B cell (primary cell): ENCODE data around the gene C1QTNF6. TPM values are rescaled to one million over a fixed set of nuclear protein-coding genes. Genes with fewer than 3 reads are reported as not detected.

Experiments used
- ATAC-seq: fragments of 200-7000 bp; cut with Tn5 transposase; one replicate; pipeline ENCODE4 v1.10.0; 2021; ENCODE audit warnings: low read depth, mild to moderate bottlenecking, moderate number of reproducible peaks, moderate library complexity
- CTCF ChIA-PET: fragments of 350-600 bp; sonication (Branson Sonifier 250); formaldehyde crosslinking; loops from one replicate; lab custom pipeline; 2021; ENCODE audit warnings: antibody characterized with exemption, inconsistent platforms; lab: Charles Lee
- POLR2A ChIA-PET: fragments of 350-600 bp; sonication (Branson Sonifier 250); formaldehyde crosslinking; loops from one replicate; lab custom pipeline; 2021; ENCODE audit warnings: antibody characterized with exemption; lab: Charles Lee
- DNase-seq: peaks from one replicate; pipeline ENCODE4 v3.0.0; 2013
- H2AFZ ChIP-seq: 2 replicates; pipeline ENCODE4 v1.6.1; 2012; ENCODE audit warnings: mild to moderate bottlenecking, low read depth, low read length; ENCODE audit not compliant: insufficient read depth, poor library complexity, severe bottlenecking
- H3K27ac ChIP-seq, 2 donors: 1 replicate in 1 of 2; 2 replicates in 1 of 2; pipeline ENCODE4 v1.5.1; 2012 to 2013; ENCODE audit warnings: low read length in 2 of 2, mild to moderate bottlenecking in 2 of 2, moderate library complexity in 1 of 2
- H3K27me3 ChIP-seq, 4 experiments: fragments of 200-600 bp in 1 of 4; sonication (generic) in 1 of 4; replicated peaks in 1 of 4; 1 replicate in 2 of 4; 2 replicates in 2 of 4; pipeline versions ENCODE4 v1.6.1 to v1.7.0; 2013 to 2016; ENCODE audit warnings: low read length in 3 of 4, mild to moderate bottlenecking in 2 of 4, mixed read lengths in 1 of 4, moderate library complexity in 1 of 4; ENCODE audit not compliant: insufficient read depth in 4 of 4, control insufficient read depth in 3 of 4; ENCODE audit errors: control extremely low read depth in 1 of 4
- H3K36me3 ChIP-seq, 2 experiments: replicated peaks in 1 of 2; 1 replicate in 1 of 2; 2 replicates in 1 of 2; pipeline versions ENCODE4 v1.6.1 to v1.7.1; 2013; ENCODE audit warnings: low read length in 1 of 2; ENCODE audit not compliant: insufficient read depth in 2 of 2, control insufficient read depth in 1 of 2; ENCODE audit errors: control extremely low read depth in 1 of 2, extremely low read depth in 1 of 2
- H3K4me1 ChIP-seq, 2 donors: fragments of 200-600 bp in 1 of 2; sonication (generic) in 1 of 2; 1 replicate in 1 of 2; 2 replicates in 1 of 2; pipeline versions ENCODE4 v1.5.1 to v1.6.1; 2013 to 2017; ENCODE audit warnings: low read length in 2 of 2; ENCODE audit not compliant: control insufficient read depth in 2 of 2, insufficient read depth in 2 of 2
- H3K4me2 ChIP-seq: replicated peaks from 2 replicates; pipeline ENCODE3; 2012; ENCODE audit warnings: mild to moderate bottlenecking, low read depth, low read length; ENCODE audit not compliant: poor library complexity, severe bottlenecking
- H3K4me3 ChIP-seq, 5 experiments: fragments of 200-600 bp in 1 of 5; sonication (generic) in 1 of 5; 1 replicate in 3 of 5; 2 replicates in 2 of 5; pipeline versions ENCODE4 v1.5.1 to v1.7.0; 2011 to 2016; ENCODE audit warnings: low read length in 4 of 5, mild to moderate bottlenecking in 4 of 5, low read depth in 2 of 5, control low read depth in 1 of 5, moderate library complexity in 1 of 5; ENCODE audit not compliant: insufficient read depth in 1 of 5; ENCODE audit errors: control extremely low read depth in 1 of 5, extremely low read depth in 1 of 5
- H3K79me2 ChIP-seq: fragments of 200-600 bp; sonication (generic); one replicate; pipeline ENCODE4 v1.6.0; 2016; ENCODE audit warnings: low read length; ENCODE audit not compliant: control insufficient read depth, insufficient read depth
- H3K9ac ChIP-seq: fragments of 200-600 bp; sonication (generic); 2 replicates; pipeline ENCODE4 v1.6.1; 2017; ENCODE audit warnings: mild to moderate bottlenecking, low read length, moderate library complexity
- H3K9me3 ChIP-seq, 3 donors: one replicate each; pipeline versions ENCODE4 v1.6.1 to v1.7.1; 2013; ENCODE audit warnings: low read length in 2 of 3; ENCODE audit not compliant: control insufficient read depth in 2 of 3, insufficient read depth in 1 of 3; ENCODE audit errors: control extremely low read depth in 1 of 3
- H4K20me1 ChIP-seq: 2 replicates; pipeline ENCODE4 v1.6.0; 2012; ENCODE audit warnings: mild to moderate bottlenecking, low read length; ENCODE audit not compliant: insufficient read depth, control insufficient read depth, poor library complexity, severe bottlenecking
- H3K27ac Mint-ChIP-seq: one replicate; pipeline ENCODE4 v1.8.0; 2021; ENCODE audit warnings: mixed read lengths
- H3K27me3 Mint-ChIP-seq: one replicate; pipeline ENCODE4 v1.8.0; 2021; ENCODE audit warnings: mixed read lengths
- H3K4me1 Mint-ChIP-seq: one replicate; pipeline ENCODE4 v1.8.0; 2021; ENCODE audit warnings: mixed read lengths
- H3K4me3 Mint-ChIP-seq: one replicate; pipeline ENCODE4 v1.8.0; 2021; ENCODE audit warnings: mixed read lengths
- H3K9me3 Mint-ChIP-seq: one replicate; pipeline ENCODE4 v1.8.0; 2022; ENCODE audit warnings: mixed read lengths; ENCODE audit not compliant: insufficient read depth
- EZH2 ChIP-seq: IDR thresholded peaks from 2 replicates; pipeline ENCODE4 v1.6.1; 2012; ENCODE audit warnings: borderline replicate concordance, low read depth, mild to moderate bottlenecking, moderate library complexity, low read length; ENCODE audit not compliant: insufficient read depth, poor library complexity, severe bottlenecking
- WGBS: methylation state at CpG from one replicate; pipeline ENCODE4 v1.1.5; 2013; ENCODE audit warnings: missing lambda C conversion rate; ENCODE audit not compliant: insufficient coverage; 5-methylcytosine and 5-hydroxymethylcytosine counted together
- intact Hi-C: fragments of 100-400 bp; cut with micrococcal nuclease; formaldehyde crosslinking; loops from one replicate; pipeline ENCODE4 v1.10.0; 2022
- polyA plus RNA-seq: library from polyadenylated mRNA; depleted of rRNA; stranded (reverse); fragments of >200 nt; gene quantifications from 2 replicates; pipeline ENCODE4 v1.2.3, GENCODE V29; 2012
- total RNA-seq, 2 donors: library from RNA; stranded (reverse); fragments of 120-200 nt in 1 of 2; gene quantifications; 1 replicate in 1 of 2; 2 replicates in 1 of 2; pipeline versions ENCODE4 v1.2.3 to v1.2.4, GENCODE V29; 2013 to 2022
- TF ChIP-seq, protein P1 (sequence below): fragments of 200-600 bp; IDR thresholded peaks from one replicate; pipeline ENCODE4 v1.8.0; 2022; ENCODE audit warnings: antibody characterized with exemption, mild to moderate bottlenecking

The C1QTNF6 gene
- total and polyA plus RNA-seq, 2 donors (not counting 1 experiment from before 2014, with no cell fraction given), result 18.5 to 33.9 TPM

- intact Hi-C loops, result no loop called here
- H3K9ac ChIP-seq, result no peak overlapping the region
- H3K27ac ChIP-seq, result no peak overlapping the region
- H3K79me2 ChIP-seq, result no peaks in the 10 kb centered on the region
- TF ChIP-seq, protein P1, sequence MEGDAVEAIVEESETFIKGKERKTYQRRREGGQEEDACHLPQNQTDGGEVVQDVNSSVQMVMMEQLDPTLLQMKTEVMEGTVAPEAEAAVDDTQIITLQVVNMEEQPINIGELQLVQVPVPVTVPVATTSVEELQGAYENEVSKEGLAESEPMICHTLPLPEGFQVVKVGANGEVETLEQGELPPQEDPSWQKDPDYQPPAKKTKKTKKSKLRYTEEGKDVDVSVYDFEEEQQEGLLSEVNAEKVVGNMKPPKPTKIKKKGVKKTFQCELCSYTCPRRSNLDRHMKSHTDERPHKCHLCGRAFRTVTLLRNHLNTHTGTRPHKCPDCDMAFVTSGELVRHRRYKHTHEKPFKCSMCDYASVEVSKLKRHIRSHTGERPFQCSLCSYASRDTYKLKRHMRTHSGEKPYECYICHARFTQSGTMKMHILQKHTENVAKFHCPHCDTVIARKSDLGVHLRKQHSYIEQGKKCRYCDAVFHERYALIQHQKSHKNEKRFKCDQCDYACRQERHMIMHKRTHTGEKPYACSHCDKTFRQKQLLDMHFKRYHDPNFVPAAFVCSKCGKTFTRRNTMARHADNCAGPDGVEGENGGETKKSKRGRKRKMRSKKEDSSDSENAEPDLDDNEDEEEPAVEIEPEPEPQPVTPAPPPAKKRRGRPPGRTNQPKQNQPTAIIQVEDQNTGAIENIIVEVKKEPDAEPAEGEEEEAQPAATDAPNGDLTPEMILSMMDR, result no peak
- no peak for TF ChIP-seq EZH2
- peaks cover 0 to 3% (median 0%) of the 10 kb centered on the region in 3 donors for H3K9me3 ChIP-seq
- DNase-seq (no peak), ATAC-seq (no peak)
- peaks cover 9% of the 10 kb centered on the region for H3K4me1 Mint-ChIP-seq
- H3K27ac Mint-ChIP-seq, result no peak overlapping the region
- CTCF ChIA-PET, result interaction anchor here (1.2 kb wide), 1 partner anchor 78 kb away, joined by 5 read pairs; no protein-coding TSS in a partner anchor
- 100% methylated on average over 1 of the region's 3 CpGs for WGBS
- no peaks in the 10 kb centered on the region for H3K9me3 Mint-ChIP-seq
- no peak overlapping the region for H3K4me2 ChIP-seq
- H3K4me1 ChIP-seq, result peaks cover 0 to 14% of the 10 kb centered on the region in 2 donors
- POLR2A ChIA-PET, result no interaction called here
- peaks cover 0 to 9% (median 0%) of the 10 kb centered on the region in 4 experiments for H3K27me3 ChIP-seq
- no peak overlapping the region for H3K4me3 Mint-ChIP-seq
- H3K27me3 Mint-ChIP-seq, result peaks cover 4% of the 10 kb centered on the region
- no peaks in the 10 kb centered on the region for H4K20me1 ChIP-seq
- no peaks in the 10 kb centered on the region for H3K36me3 ChIP-seq
- H2AFZ ChIP-seq, result no peak overlapping the region
- H3K4me3 ChIP-seq, result no peak overlapping the region
Observed at GRCh38 chr22:37182949-37183245, 5.2 kb downstream of the C1QTNF6 start.

DNA sequence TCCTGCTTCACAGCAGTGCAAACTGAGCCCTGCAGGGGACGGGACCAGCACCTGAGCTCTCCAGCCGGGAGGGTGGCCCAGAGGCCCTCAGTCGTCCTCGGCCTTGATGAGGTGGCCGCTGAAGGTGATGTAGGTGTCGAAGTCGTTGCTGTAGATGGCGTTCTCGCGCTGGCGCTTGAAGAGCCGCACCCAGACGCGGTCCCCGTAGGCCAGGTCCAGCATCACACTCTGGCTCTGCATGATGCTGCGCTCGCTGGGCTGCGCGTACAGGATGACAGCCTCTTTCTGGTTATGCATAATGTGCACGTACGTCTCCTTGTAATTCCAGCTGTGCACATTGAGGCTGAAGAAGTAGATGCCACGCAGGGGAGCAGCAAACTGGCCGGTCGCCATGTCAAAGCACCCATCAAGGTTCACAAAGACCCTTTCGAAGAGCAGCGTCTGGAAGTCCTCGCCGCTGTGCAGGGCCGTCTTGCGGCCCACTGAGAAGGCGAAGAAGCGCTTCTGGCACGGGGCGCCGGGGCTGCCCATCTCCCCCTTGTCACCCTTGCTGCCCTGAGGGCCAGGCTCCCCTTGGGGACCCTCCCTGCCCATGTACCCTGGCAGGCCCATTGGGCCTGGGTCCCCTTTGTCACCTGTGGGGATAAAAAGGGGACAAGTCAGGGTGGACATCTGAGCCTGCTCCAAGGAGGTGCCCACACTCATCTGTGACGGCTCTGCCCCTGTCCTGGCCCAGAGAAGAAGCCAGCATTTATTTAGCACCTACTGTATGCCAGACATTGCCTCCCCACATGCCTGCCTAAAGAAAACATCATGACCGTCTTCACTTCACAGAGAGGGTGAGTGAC lies 5.7 kb downstream of the C1QTNF6 start:
- Histone ChIP-seq H3K9ac (no peak overlapping the region), H3K4me2 (no peak overlapping the region), H4K20me1 (no peaks in the 10 kb centered on the region), H3K79me2 (no peaks in the 10 kb centered on the region), H3K27ac (no peak overlapping the region), H2AFZ (no peak overlapping the region), H3K36me3 (no peaks in the 10 kb centered on the region), H3K4me1 (peaks cover 0 to 14% of the 10 kb centered on the region in 2 donors), H3K27me3 (peaks cover 0 to 9% (median 0%) of the 10 kb centered on the region in 4 experiments), H3K4me3 (no peak overlapping the region), H3K9me3 (peaks cover 0 to 3% (median 0%) of the 10 kb centered on the region in 3 donors)
- H3K9me3 Mint-ChIP-seq, result no peaks in the 10 kb centered on the region
- DNase-seq, result no peak
- intact Hi-C loops, result no loop called here
- POLR2A ChIA-PET, result no interaction called here
- H3K4me3 Mint-ChIP-seq, result no peak overlapping the region
- H3K27me3 Mint-ChIP-seq, result peaks cover 10% of the 10 kb centered on the region
- CTCF ChIA-PET, result no interaction called here
- no peak for ATAC-seq
- TF ChIP-seq, protein P1, result no peak
- no peak for TF ChIP-seq EZH2
- 92% methylated on average over 33 of the region's 37 CpGs for WGBS
- H3K27ac Mint-ChIP-seq, result no peak overlapping the region
- peaks cover 10% of the 10 kb centered on the region for H3K4me1 Mint-ChIP-seq
